Fibroblast of skin of scalp (primary cell): Measurements from ENCODE around the gene SLC45A3. TPM values are rescaled to one million over a fixed set of nuclear protein-coding genes. Genes with fewer than 3 reads are reported as not detected.
A peak's percentile ranks its signal among the peaks of the same experiment; 100 is the strongest.
"Not testable (repeated sequence)": the region's sequence is repeated elsewhere in the genome, so short reads cannot be mapped to it uniquely, and the experiment has no call there.

Experiments
- DNase-seq: peaks from one replicate; pipeline ENCODE4 v3.0.0-alpha.2; 2013
- polyA plus RNA-seq, 2 experiments: library from polyadenylated mRNA; unstranded; fragments of 120-200 nt; gene quantifications; one replicate each; pipeline ENCODE4 v1.2.1, GENCODE V29; 2013; ENCODE audit not compliant: insufficient read length in 2 of 2

The SLC45A3 gene
- 1.6 TPM for polyA plus RNA-seq (2013, experiment 1 of 2; ENCODE audit: insufficient read length)
- polyA plus RNA-seq (2013, experiment 2 of 2; ENCODE audit: insufficient read length) = 1.4 TPM

- peak; percentile 27 for DNase-seq
Observed at GRCh38 chr1:205680073-205680851, at the start of gene SLC45A3. SLC45A3 (minus strand) TSS chr1:205680509; CDS start chr1:205664656, 15,853 bp downstream.

GRCh38 chr1:205726619-205727125 lies 46.4 kb upstream of the SLC45A3 start:
- DNase-seq = no peak

- no peak for DNase-seq
Observed at GRCh38 chr1:205725514-205725913, 45.2 kb upstream of the SLC45A3 start.

GRCh38 chr1:205720740-205721139 lies 40.4 kb upstream of the SLC45A3 start:
- DNase-seq = not testable (repeated sequence)

GRCh38 chr1:205719762-205720161 lies 39.5 kb upstream of the SLC45A3 start:
- DNase-seq = no peak

- DNase-seq = no peak
Observed at GRCh38 chr1:205719015-205719414, 38.7 kb upstream of the SLC45A3 start.

- DNase-seq = no peak
Observed at GRCh38 chr1:205716371-205717132, 36.2 kb upstream of the SLC45A3 start.

- no peak for DNase-seq
Observed at GRCh38 chr1:205715628-205716027, 35.3 kb upstream of the SLC45A3 start.

- DNase-seq = no peak
Observed at GRCh38 chr1:205714906-205715246, 34.6 kb upstream of the SLC45A3 start.

GRCh38 chr1:205714190-205714905 lies 34.0 kb upstream of the SLC45A3 start:
- DNase-seq = no peak

- DNase-seq = peak; percentile 75
Observed at GRCh38 chr1:205711105-205712048, 31.1 kb upstream of the SLC45A3 start.

GRCh38 chr1:205710201-205711062 lies 30.1 kb upstream of the SLC45A3 start:
- DNase-seq = no peak

- DNase-seq = no peak
Observed at GRCh38 chr1:205709640-205710039, 29.3 kb upstream of the SLC45A3 start.

- peak; percentile 64 for DNase-seq
Observed at GRCh38 chr1:205709059-205709398, 28.7 kb upstream of the SLC45A3 start.

GRCh38 chr1:205706601-205707502 lies 26.5 kb upstream of the SLC45A3 start:
- no peak for DNase-seq

GRCh38 chr1:205704903-205705302 lies 24.6 kb upstream of the SLC45A3 start:
- no peak for DNase-seq

GRCh38 chr1:205703072-205703471 lies 22.8 kb upstream of the SLC45A3 start:
- no peak for DNase-seq

GRCh38 chr1:205701891-205702290 lies 21.6 kb upstream of the SLC45A3 start:
- no peak for DNase-seq

GRCh38 chr1:205701420-205701819 lies 21.1 kb upstream of the SLC45A3 start:
- DNase-seq = no peak
